Small intestine (tissue), 4 donors: ENCODE measurements around the gene PIK3R5. TPM values are rescaled to one million over a fixed set of nuclear protein-coding genes. Genes with fewer than 3 reads are reported as not detected.

Experiments used
- polyA plus RNA-seq, 4 donors: library from polyadenylated mRNA; stranded (reverse) in 3 of 4; unstranded in 1 of 4; fragments of 200-250 nt in 3 of 4; fragments of 120-200 nt in 1 of 4; gene quantifications; one replicate each; pipeline versions ENCODE4 v1.2.1 to v1.2.3, GENCODE V29; 2013
- donor health status: healthy with polysubstance abuse.
- donor health status: Bipolar disorder and iron deficiency.
- donor health status: healthy.

The PIK3R5 gene
- polyA plus RNA-seq, 4 donors = 1.3 to 4.6 (median 3.0) TPM

Other genes starting within 250 kb of the PIK3R5 start
- gene CCDC42, start 220.9 kb downstream of the PIK3R5 start, polyA plus RNA-seq = under 1 TPM in 1 of 4 donors, not detected in 3; 0.06 TPM
- gene SPDYE4, start 207.2 kb downstream of the PIK3R5 start, polyA plus RNA-seq = not detected
- gene MFSD6L, start 166.3 kb downstream of the PIK3R5 start, polyA plus RNA-seq = 10 to 100 TPM in 1 of 4 donors, 1 to 10 TPM in 1, under 1 TPM in 1, not detected in 1; 0.81 to 10.8 (median 5.8) TPM
- 1 to 10 TPM in 1 of 4 donors, under 1 TPM in 2, not detected in 1; 0.25 to 1.9 (median 0.54) TPM for gene PIK3R6, start 98.0 kb downstream of the PIK3R5 start, polyA plus RNA-seq
- gene NTN1, start 55.8 kb upstream of the PIK3R5 start, polyA plus RNA-seq = 10 to 100 TPM in 1 of 4 donors, 1 to 10 TPM in 2, under 1 TPM in 1; 0.22 to 13.2 (median 2.6) TPM